Heart left ventricle (tissue), 13 donors: ENCODE measurements around the gene KRTAP16-1.

Experiments
- POLR2A ChIP-seq, 2 donors: fragments of 450-650 bp; IDR thresholded peaks; one replicate each; pipeline ENCODE4 v1.6.1; 2017; ENCODE audit warnings: antibody characterized with exemption in 2 of 2, mild to moderate bottlenecking in 2 of 2, moderate library complexity in 2 of 2
- TF ChIP-seq, protein P1 (sequence below), 12 donors: fragments of 200-600 bp; sonication (generic) in 4 of 12; IDR thresholded peaks; one replicate each; pipeline versions ENCODE4 v1.5.0 to v1.8.0; 2018 to 2022; ENCODE audit warnings: antibody characterized with exemption in 12 of 12, mild to moderate bottlenecking in 5 of 12
- donor health status: ischemic (EF 13 %, LVEDD 7.1; RV severe dilation, severe dysfunction).
- donor health status: DM: no; HTN: yes; CAD: no.
- donor health status: DM: no; HTN: no; CAD: no.
- donor health status: ischemic (EF 25% LVEDD 6.9; RV normal size, moderate dysfunction).
- donor health status: ischemic (EF 25% LVEDD 5.7; RV mildly dilated, moderate dysfunction).
- donor health status: ischemic (EF 35%, LVEDD 5.7; RV mildly dilated, moderate dysfunction).
- donor health status: nonischemic (EF 11% LVEDD 7.7; RV severe dilation, severe dysfunction).
- donor health status: DM: yes; HTN: yes; CAD: no.
- donor health status: PGD.
- donor health status: ischemic (EF 29% LVEDD 5.4; RV normal size, mild dysfunction).
- donor health status: nonischemic (EF 23%, LVEDD 6.1; RV moderate dilation, normal function).

DNA sequence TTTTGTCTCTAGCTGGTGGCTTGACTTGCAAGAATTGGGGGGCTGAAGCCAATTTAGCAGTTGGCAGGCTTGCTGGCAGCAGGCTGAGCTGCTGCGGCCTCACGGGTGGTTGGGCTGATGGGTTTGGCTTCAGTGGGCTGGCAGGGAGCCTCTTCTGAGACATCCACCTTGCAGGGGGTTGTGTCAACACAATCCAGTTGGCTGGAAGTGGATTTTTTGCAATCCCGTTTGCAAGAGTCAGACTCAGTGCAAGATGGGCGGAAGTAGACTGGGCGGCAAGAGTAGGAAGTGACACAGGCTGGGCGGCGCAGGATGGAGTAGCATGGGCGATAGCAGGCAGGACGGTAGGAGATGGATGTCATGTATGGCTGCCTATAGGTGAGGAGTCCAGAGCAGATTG lies 1.5 kb downstream of the KRTAP16-1 start:
- TF ChIP-seq, protein P1, sequence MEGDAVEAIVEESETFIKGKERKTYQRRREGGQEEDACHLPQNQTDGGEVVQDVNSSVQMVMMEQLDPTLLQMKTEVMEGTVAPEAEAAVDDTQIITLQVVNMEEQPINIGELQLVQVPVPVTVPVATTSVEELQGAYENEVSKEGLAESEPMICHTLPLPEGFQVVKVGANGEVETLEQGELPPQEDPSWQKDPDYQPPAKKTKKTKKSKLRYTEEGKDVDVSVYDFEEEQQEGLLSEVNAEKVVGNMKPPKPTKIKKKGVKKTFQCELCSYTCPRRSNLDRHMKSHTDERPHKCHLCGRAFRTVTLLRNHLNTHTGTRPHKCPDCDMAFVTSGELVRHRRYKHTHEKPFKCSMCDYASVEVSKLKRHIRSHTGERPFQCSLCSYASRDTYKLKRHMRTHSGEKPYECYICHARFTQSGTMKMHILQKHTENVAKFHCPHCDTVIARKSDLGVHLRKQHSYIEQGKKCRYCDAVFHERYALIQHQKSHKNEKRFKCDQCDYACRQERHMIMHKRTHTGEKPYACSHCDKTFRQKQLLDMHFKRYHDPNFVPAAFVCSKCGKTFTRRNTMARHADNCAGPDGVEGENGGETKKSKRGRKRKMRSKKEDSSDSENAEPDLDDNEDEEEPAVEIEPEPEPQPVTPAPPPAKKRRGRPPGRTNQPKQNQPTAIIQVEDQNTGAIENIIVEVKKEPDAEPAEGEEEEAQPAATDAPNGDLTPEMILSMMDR (IDR thresholded peaks at IDR 0.05) = no peak
- TF ChIP-seq POLR2A (IDR thresholded peaks at IDR 0.05) = no peak
